Inflammatory macrophage treated with lipopolysaccharide for 1 hour (primary cell): ENCODE measurements around the gene DOP1A.
A peak's percentile ranks its signal among the peaks of the same experiment; 100 is the strongest.

Experiments used
- DNase-seq, 2 donors: peaks; one replicate each; pipeline ENCODE4 v3.0.0-alpha.2; 2020 to 2022

The DOP1A gene

DNA sequence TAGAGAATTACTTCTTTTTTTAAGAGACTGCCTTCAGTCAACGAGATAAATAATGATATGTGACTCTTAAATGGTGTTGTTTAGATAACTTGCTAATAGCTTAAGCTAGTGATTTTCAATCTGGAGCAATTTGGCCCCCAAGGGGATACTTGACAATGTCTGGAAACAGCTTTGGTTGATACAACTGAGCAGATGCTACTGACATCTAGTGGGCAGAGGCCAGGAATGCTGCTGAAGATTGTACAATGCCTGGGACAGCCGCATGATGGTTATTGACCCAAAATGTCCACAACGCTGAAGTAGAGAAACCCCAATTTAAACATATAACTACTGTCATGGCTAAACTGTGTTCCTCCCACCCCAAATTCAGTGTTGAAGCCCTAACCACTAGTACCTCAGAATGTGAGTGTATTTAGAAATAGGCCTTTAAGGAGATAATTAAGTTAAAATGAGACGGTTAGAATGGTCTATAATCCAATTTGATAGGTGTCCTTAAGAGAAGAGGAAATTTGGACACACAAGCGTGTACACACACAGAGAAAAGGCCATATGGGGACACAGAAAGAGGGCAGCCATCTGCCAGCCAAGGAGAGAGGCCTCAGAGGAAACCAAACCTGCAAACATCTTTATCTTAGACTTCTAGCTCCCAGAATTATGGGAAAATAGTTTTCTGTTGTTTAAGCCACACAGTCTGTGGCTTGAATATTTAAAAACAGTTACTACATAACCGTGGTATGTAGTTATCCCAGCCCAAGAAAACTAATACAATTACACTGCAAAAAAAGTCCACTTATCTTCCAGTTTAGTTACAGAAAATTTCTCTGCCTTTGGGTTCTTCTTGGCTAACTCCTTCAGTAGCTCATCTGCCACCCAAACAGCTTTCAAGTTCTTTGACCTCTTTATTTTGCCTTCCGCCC, 147.9 kb downstream of the DOP1A start:
- peak; percentile 57 to 69 for DNase-seq

DNA sequence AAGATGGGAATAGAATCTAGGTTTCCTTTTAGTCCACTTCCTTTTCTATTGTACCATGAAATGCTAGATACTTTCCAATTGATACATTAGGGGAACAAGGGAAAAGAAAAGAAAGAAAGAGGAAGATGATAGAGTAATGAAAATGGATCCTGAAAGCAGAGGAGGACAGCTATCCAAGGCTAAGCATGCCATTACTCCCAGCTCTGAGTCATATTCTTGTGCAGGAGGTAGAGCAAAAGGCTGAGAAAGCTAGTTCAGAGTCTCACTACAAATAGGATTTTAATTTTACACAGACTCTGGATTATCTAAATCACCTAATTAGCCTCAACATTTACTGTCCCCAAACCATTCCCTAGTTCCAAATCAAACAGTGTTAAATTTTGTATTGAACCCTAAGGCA, 149.3 kb downstream of the DOP1A start:
- no peak for DNase-seq
